ENCODE results near the gene SLC16A5. TPM values are rescaled to one million over a fixed set of nuclear protein-coding genes. Genes with fewer than 3 reads are reported as not detected.

The SLC16A5 gene
- polyA plus RNA-seq, 1 donor from 2014 or later = not detected

GRCh38 chr17:75078284-75079022 lies 9.3 kb upstream of the SLC16A5 start:
- no peak overlapping the region for H3K4me3 ChIP-seq (ENCODE audit: low read length)
- no peak overlapping the region for H3K4me2 ChIP-seq (ENCODE audit: low read length)
- H3K27me3 ChIP-seq (ENCODE audit: insufficient read depth, low read depth, low read length) = no peaks in the 10 kb centered on the region
- TF ChIP-seq POLR2AphosphoS5 (IDR thresholded peaks at IDR 0.05) (no peak), MXI1 (conservative IDR thresholded peaks at IDR 0.05; ENCODE audit: poor library complexity, severe bottlenecking) (no peak), TAF1 (IDR thresholded peaks at IDR 0.05; ENCODE audit: low read depth) (no peak), RAD21 (conservative IDR thresholded peaks at IDR 0.05) (no peak), EZH2 (IDR thresholded peaks at IDR 0.05; ENCODE audit: borderline replicate concordance, insufficient read depth, low read length, poor library complexity, severe bottlenecking) (no peak), CTCF (IDR thresholded peaks at IDR 0.05; ENCODE audit: poor library complexity, severe bottlenecking) (no peak)
- TF ChIP-seq, protein P1, sequence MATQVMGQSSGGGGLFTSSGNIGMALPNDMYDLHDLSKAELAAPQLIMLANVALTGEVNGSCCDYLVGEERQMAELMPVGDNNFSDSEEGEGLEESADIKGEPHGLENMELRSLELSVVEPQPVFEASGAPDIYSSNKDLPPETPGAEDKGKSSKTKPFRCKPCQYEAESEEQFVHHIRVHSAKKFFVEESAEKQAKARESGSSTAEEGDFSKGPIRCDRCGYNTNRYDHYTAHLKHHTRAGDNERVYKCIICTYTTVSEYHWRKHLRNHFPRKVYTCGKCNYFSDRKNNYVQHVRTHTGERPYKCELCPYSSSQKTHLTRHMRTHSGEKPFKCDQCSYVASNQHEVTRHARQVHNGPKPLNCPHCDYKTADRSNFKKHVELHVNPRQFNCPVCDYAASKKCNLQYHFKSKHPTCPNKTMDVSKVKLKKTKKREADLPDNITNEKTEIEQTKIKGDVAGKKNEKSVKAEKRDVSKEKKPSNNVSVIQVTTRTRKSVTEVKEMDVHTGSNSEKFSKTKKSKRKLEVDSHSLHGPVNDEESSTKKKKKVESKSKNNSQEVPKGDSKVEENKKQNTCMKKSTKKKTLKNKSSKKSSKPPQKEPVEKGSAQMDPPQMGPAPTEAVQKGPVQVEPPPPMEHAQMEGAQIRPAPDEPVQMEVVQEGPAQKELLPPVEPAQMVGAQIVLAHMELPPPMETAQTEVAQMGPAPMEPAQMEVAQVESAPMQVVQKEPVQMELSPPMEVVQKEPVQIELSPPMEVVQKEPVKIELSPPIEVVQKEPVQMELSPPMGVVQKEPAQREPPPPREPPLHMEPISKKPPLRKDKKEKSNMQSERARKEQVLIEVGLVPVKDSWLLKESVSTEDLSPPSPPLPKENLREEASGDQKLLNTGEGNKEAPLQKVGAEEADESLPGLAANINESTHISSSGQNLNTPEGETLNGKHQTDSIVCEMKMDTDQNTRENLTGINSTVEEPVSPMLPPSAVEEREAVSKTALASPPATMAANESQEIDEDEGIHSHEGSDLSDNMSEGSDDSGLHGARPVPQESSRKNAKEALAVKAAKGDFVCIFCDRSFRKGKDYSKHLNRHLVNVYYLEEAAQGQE (IDR thresholded peaks at IDR 0.05; ENCODE audit: borderline replicate concordance) = no peak
- H3K27ac ChIP-seq (ENCODE audit: low read length) = no peak overlapping the region
- no peaks in the 10 kb centered on the region for H4K20me1 ChIP-seq (ENCODE audit: insufficient read depth)
- no peak overlapping the region for H3K9ac ChIP-seq (ENCODE audit: low read length)
- H3K9me2 ChIP-seq (ENCODE audit: insufficient read depth, low read length) = no peaks in the 10 kb centered on the region
- H3K9me3 ChIP-seq (ENCODE audit: low read length) = no peaks in the 10 kb centered on the region
- H3K36me3 ChIP-seq (ENCODE audit: insufficient read depth, low read length) = no peaks in the 10 kb centered on the region
- no peaks in the 10 kb centered on the region for H3F3A ChIP-seq (ENCODE audit: insufficient read depth, low read length, poor library complexity, severe bottlenecking)
- H3K79me2 ChIP-seq (replicated peaks; ENCODE audit: insufficient read depth, low read length) = no peaks in the 10 kb centered on the region
- H2AFZ ChIP-seq (ENCODE audit: low read depth, low read length) = no peak overlapping the region

DNA sequence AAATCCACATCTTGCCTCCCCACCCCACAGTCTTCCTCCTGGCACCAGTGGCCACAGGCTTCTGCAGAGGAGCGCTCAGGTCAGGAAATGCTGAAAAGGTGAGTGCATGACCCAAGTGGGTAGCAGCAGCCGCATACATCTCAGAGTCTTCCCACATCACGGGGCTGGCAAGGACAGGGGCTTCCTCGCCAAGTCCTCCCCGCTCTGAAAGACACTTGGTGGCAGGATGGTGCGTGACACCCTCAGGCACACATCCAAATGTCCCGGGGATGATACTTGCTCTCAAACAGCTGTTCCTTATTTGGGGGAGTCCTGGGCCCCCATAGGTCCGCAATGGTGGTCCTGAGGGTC lies 8.8 kb upstream of the SLC16A5 start:
- Histone ChIP-seq H3K36me3 (ENCODE audit: insufficient read depth, low read length) (no peaks in the 10 kb centered on the region), H3K4me2 (ENCODE audit: low read length) (no peak overlapping the region), H3K4me3 (ENCODE audit: low read length) (no peak overlapping the region), H3K27ac (ENCODE audit: low read length) (no peak overlapping the region), H2AFZ (ENCODE audit: low read depth, low read length) (no peak overlapping the region), H3F3A (ENCODE audit: insufficient read depth, low read length, poor library complexity, severe bottlenecking) (no peaks in the 10 kb centered on the region), H3K9ac (ENCODE audit: low read length) (no peak overlapping the region), H4K20me1 (ENCODE audit: insufficient read depth) (no peaks in the 10 kb centered on the region), H3K9me3 (ENCODE audit: low read length) (no peaks in the 10 kb centered on the region), H3K79me2 (replicated peaks; ENCODE audit: insufficient read depth, low read length) (no peaks in the 10 kb centered on the region), H3K9me2 (ENCODE audit: insufficient read depth, low read length) (no peaks in the 10 kb centered on the region), H3K27me3 (ENCODE audit: insufficient read depth, low read depth, low read length) (no peaks in the 10 kb centered on the region)
- TF ChIP-seq TAF1 (IDR thresholded peaks at IDR 0.05; ENCODE audit: low read depth) (no peak), SMC3 (conservative IDR thresholded peaks at IDR 0.05; ENCODE audit: poor library complexity) (no peak), POLR2AphosphoS5 (IDR thresholded peaks at IDR 0.05) (no peak), MXI1 (conservative IDR thresholded peaks at IDR 0.05; ENCODE audit: poor library complexity, severe bottlenecking) (no peak), EZH2 (IDR thresholded peaks at IDR 0.05; ENCODE audit: borderline replicate concordance, insufficient read depth, low read length, poor library complexity, severe bottlenecking) (no peak), EP300 (conservative IDR thresholded peaks at IDR 0.05; ENCODE audit: poor library complexity, severe bottlenecking) (no peak), RAD21 (conservative IDR thresholded peaks at IDR 0.05) (no peak), CTCF (IDR thresholded peaks at IDR 0.05; ENCODE audit: poor library complexity, severe bottlenecking) (no peak)
- TF ChIP-seq, protein P1 (IDR thresholded peaks at IDR 0.05; ENCODE audit: borderline replicate concordance) = no peak
